Keratinocyte (primary cell): Measurements from ENCODE around the gene CCDC38. TPM values are rescaled to one million over a fixed set of nuclear protein-coding genes. Genes with fewer than 3 reads are reported as not detected.

Experiments
- DNase-seq: peaks from one replicate; pipeline ENCODE4 v3.0.0-alpha.2; 2011; ENCODE audit warnings: low read depth, missing footprints, low spot score
- FAIRE-seq: peaks from 2 replicates; lab custom pipeline; 2011; peaks lifted over from hg19 to GRCh38; lab: Jason Lieb, UNC
- H2AFZ ChIP-seq: 2 replicates; pipeline ENCODE4 v1.6.0; 2012; ENCODE audit warnings: low read length, control low read depth, inconsistent platforms; ENCODE audit not compliant: control insufficient read depth
- H3K27ac ChIP-seq: 2 replicates; pipeline ENCODE4 v1.5.1; 2011; ENCODE audit warnings: low read length; ENCODE audit not compliant: control insufficient read depth, insufficient read depth
- H3K27me3 ChIP-seq: 3 replicates; pipeline ENCODE4 v1.6.0; 2011; ENCODE audit warnings: low read length; ENCODE audit not compliant: control insufficient read depth, insufficient read depth; ENCODE audit errors: extremely low read depth
- H3K36me3 ChIP-seq, 2 experiments: 2 replicates in 1 of 2; 3 replicates in 1 of 2; pipeline ENCODE4 v1.5.1; 2011; ENCODE audit warnings: low read length in 2 of 2, mild to moderate bottlenecking in 1 of 2; ENCODE audit not compliant: control insufficient read depth in 2 of 2, insufficient read depth in 2 of 2; ENCODE audit errors: extremely low read depth in 1 of 2
- H3K4me1 ChIP-seq: 3 replicates; pipeline ENCODE4 v1.5.1; 2011; ENCODE audit warnings: low read length; ENCODE audit not compliant: control insufficient read depth, insufficient read depth; ENCODE audit errors: extremely low read depth
- H3K4me2 ChIP-seq: 3 replicates; pipeline ENCODE4 v1.6.0; 2011; ENCODE audit warnings: low read depth, low read length; ENCODE audit not compliant: control insufficient read depth, insufficient read depth; ENCODE audit errors: extremely low read depth
- H3K4me3 ChIP-seq, 3 experiments: fragments of 200-600 bp in 1 of 3; sonication (generic) in 1 of 3; 2 replicates in 2 of 3; 3 replicates in 1 of 3; pipeline ENCODE4 v1.5.1; 2011 to 2016; ENCODE audit warnings: low read length in 3 of 3, mild to moderate bottlenecking in 3 of 3, control low read depth in 2 of 3, inconsistent platforms in 1 of 3, low read depth in 1 of 3, mixed read lengths in 1 of 3, mixed run types in 1 of 3, moderate library complexity in 1 of 3; ENCODE audit not compliant: control insufficient read depth in 2 of 3, insufficient read depth in 2 of 3; ENCODE audit errors: extremely low read depth in 1 of 3
- H3K79me2 ChIP-seq: 2 replicates; pipeline ENCODE4 v1.6.0; 2012; ENCODE audit warnings: low read length; ENCODE audit not compliant: control insufficient read depth, insufficient read depth
- H3K9ac ChIP-seq: 3 replicates; pipeline ENCODE4 v1.6.0; 2011; ENCODE audit warnings: low read length; ENCODE audit not compliant: control insufficient read depth, insufficient read depth; ENCODE audit errors: extremely low read depth
- H3K9me1 ChIP-seq: 3 replicates; pipeline ENCODE4 v1.6.0; 2011; ENCODE audit warnings: low read length; ENCODE audit not compliant: control insufficient read depth, insufficient read depth; ENCODE audit errors: extremely low read depth
- H3K9me3 ChIP-seq: 2 replicates; pipeline ENCODE4 v1.5.1; 2012; ENCODE audit warnings: low read depth, low read length; ENCODE audit not compliant: control insufficient read depth
- H4K20me1 ChIP-seq: 3 replicates; pipeline ENCODE4 v1.6.0; 2011; ENCODE audit warnings: low read length; ENCODE audit not compliant: control insufficient read depth, insufficient read depth; ENCODE audit errors: extremely low read depth
- CTCF ChIP-seq, 3 experiments: IDR thresholded peaks in 1 of 3; conservative IDR thresholded peaks in 1 of 3; optimal IDR thresholded peaks in 1 of 3; 2 replicates in 2 of 3; 3 replicates in 1 of 3; pipeline versions ENCODE3 to v1.5.1; 2011; ENCODE audit warnings: low read length in 3 of 3, mild to moderate bottlenecking in 3 of 3, moderate library complexity in 2 of 3, control low read depth in 1 of 3, inconsistent platforms in 1 of 3; ENCODE audit not compliant: insufficient read depth in 2 of 3; ENCODE audit errors: extremely low read depth in 1 of 3
- EZH2 ChIP-seq: IDR thresholded peaks from one replicate; pipeline ENCODE4 v1.6.1; 2012; ENCODE audit warnings: inconsistent platforms, mild to moderate bottlenecking, low read length, moderate library complexity
- dilution Hi-C: fragments of 300-500 bp; cut with MboI; formaldehyde crosslinking; loops from one replicate; pipeline ENCODE4 v1.7.0; 2020; ENCODE audit warnings: low sequenced_read_pairs; ENCODE audit not compliant: extremely low pct_ligation_motif_present
- polyA plus RNA-seq, 5 experiments: library from polyadenylated mRNA; depleted of rRNA in 3 of 5; stranded (reverse) in 3 of 5; stranded (forward) in 1 of 5; unstranded in 1 of 5; fragments of >200 nt; gene quantifications; 1 replicate in 1 of 5; 2 replicates in 3 of 5; 3 replicates in 1 of 5; pipeline versions ENCODE4 v1.2.1 to v1.2.3, GENCODE V29; 2011 to 2012; ENCODE audit warnings: missing spikeins in 2 of 5, low read depth in 1 of 5, low replicate concordance in 1 of 5

The CCDC38 gene
- polyA plus RNA-seq, 1 donor (not counting 4 experiments of a cell fraction or from before 2014, with no cell fraction given): 0.04 TPM

GRCh38 chr12:95960241-95960640 lies 17.8 kb upstream of the CCDC38 start:
- H3K27me3 ChIP-seq: no peaks in the 10 kb centered on the region
- no peak overlapping the region for H3K9ac ChIP-seq
- no peak overlapping the region for H3K4me3 ChIP-seq
- no peak for TF ChIP-seq EZH2
- no peak for TF ChIP-seq CTCF (optimal IDR thresholded peaks at IDR 0.05 in 1 of 3, IDR thresholded peaks at IDR 0.05 in 1 of 3, conservative IDR thresholded peaks at IDR 0.05 in 1 of 3; ENCODE audit: extremely low read depth in 1 of 3, insufficient read depth in 2 of 3, low read length in 3 of 3)
- no peaks in the 10 kb centered on the region for H3K79me2 ChIP-seq
- H3K4me2 ChIP-seq: peak overlapping the region; percentile 38
- H2AFZ ChIP-seq: no peak overlapping the region
- dilution Hi-C loops: no loop called here
- H3K9me1 ChIP-seq: no peaks in the 10 kb centered on the region
- DNase-seq (no peak), FAIRE-seq (no peak)
- H3K36me3 ChIP-seq: no peaks in the 10 kb centered on the region
- no peak overlapping the region for H3K27ac ChIP-seq
- no peaks in the 10 kb centered on the region for H3K4me1 ChIP-seq
- H3K9me3 ChIP-seq: no peaks in the 10 kb centered on the region
- no peaks in the 10 kb centered on the region for H4K20me1 ChIP-seq

GRCh38 chr12:95959107-95959506 lies 16.7 kb upstream of the CCDC38 start:
- Histone ChIP-seq H3K4me3 (no peak overlapping the region), H3K36me3 (no peaks in the 10 kb centered on the region), H3K4me1 (no peaks in the 10 kb centered on the region), H3K9ac (no peak overlapping the region), H3K27me3 (no peaks in the 10 kb centered on the region), H3K9me3 (no peaks in the 10 kb centered on the region), H2AFZ (no peak overlapping the region), H3K27ac (no peak overlapping the region), H3K79me2 (no peaks in the 10 kb centered on the region), H3K9me1 (no peaks in the 10 kb centered on the region), H3K4me2 (no peak overlapping the region), H4K20me1 (no peaks in the 10 kb centered on the region)
- dilution Hi-C loops: no loop called here
- DNase-seq (no peak), FAIRE-seq (no peak)
- TF ChIP-seq EZH2 (no peak), CTCF (optimal IDR thresholded peaks at IDR 0.05 in 1 of 3, IDR thresholded peaks at IDR 0.05 in 1 of 3, conservative IDR thresholded peaks at IDR 0.05 in 1 of 3; ENCODE audit: extremely low read depth in 1 of 3, insufficient read depth in 2 of 3, low read length in 3 of 3) (no peak)
